Trophoblast cell (in vitro differentiated cells and primary cell): Measurements from ENCODE around the gene ACBD6.

Experiments used
- DNase-seq, 2 donors: peaks; one replicate each; pipeline ENCODE4 v3.0.0-alpha.2; 2016
- H2AFZ ChIP-seq: 2 replicates; pipeline ENCODE4 v1.6.1; 2013; ENCODE audit warnings: low read length, moderate library complexity, mild to moderate bottlenecking; ENCODE audit not compliant: insufficient read depth, poor library complexity
- H2AK5ac ChIP-seq: 2 replicates; pipeline ENCODE4 v1.6.1; 2013; ENCODE audit warnings: mild to moderate bottlenecking, low read length
- H2BK120ac ChIP-seq: 2 replicates; pipeline ENCODE4 v1.6.1; 2013; ENCODE audit warnings: low read length, mild to moderate bottlenecking, moderate library complexity; ENCODE audit not compliant: insufficient read depth, poor library complexity
- H2BK12ac ChIP-seq: 2 replicates; pipeline ENCODE4 v1.6.1; 2013; ENCODE audit warnings: mild to moderate bottlenecking, low read length, moderate library complexity
- H2BK5ac ChIP-seq: 2 replicates; pipeline ENCODE4 v1.6.1; 2013; ENCODE audit warnings: low read length, low read depth, moderate library complexity, mild to moderate bottlenecking; ENCODE audit not compliant: poor library complexity
- H3K14ac ChIP-seq: 2 replicates; pipeline ENCODE4 v1.6.1; 2013; ENCODE audit warnings: mild to moderate bottlenecking, low read length
- H3K18ac ChIP-seq: 2 replicates; pipeline ENCODE4 v1.6.1; 2013; ENCODE audit warnings: mild to moderate bottlenecking, low read length
- H3K23ac ChIP-seq: 2 replicates; pipeline ENCODE4 v1.6.1; 2013; ENCODE audit warnings: low read length
- H3K27ac ChIP-seq: 2 replicates; pipeline ENCODE4 v1.5.1; 2013; ENCODE audit warnings: low read depth, mild to moderate bottlenecking, inconsistent platforms, low read length, moderate library complexity
- H3K27me3 ChIP-seq: 2 replicates; pipeline ENCODE4 v1.6.1; 2013; ENCODE audit warnings: inconsistent platforms, mild to moderate bottlenecking, low read length, moderate library complexity; ENCODE audit not compliant: insufficient read depth
- H3K36me3 ChIP-seq, 2 experiments: 1 replicate in 1 of 2; 2 replicates in 1 of 2; pipeline ENCODE4 v1.6.1; 2013; ENCODE audit warnings: low read length in 2 of 2, mild to moderate bottlenecking in 2 of 2, moderate library complexity in 1 of 2; ENCODE audit not compliant: insufficient read depth in 2 of 2, control insufficient read depth in 1 of 2
- H3K4ac ChIP-seq: 2 replicates; pipeline ENCODE4 v1.6.1; 2013; ENCODE audit warnings: low read depth, mild to moderate bottlenecking, low read length, moderate library complexity
- H3K4me1 ChIP-seq, 2 experiments: 1 replicate in 1 of 2; 2 replicates in 1 of 2; pipeline ENCODE4 v1.6.1; 2013; ENCODE audit warnings: low read length in 2 of 2, mild to moderate bottlenecking in 2 of 2, moderate library complexity in 1 of 2; ENCODE audit not compliant: insufficient read depth in 2 of 2, control insufficient read depth in 1 of 2
- H3K4me2 ChIP-seq: 2 replicates; pipeline ENCODE4 v1.6.1; 2013; ENCODE audit warnings: inconsistent platforms, mild to moderate bottlenecking, low read length, moderate library complexity
- H3K4me3 ChIP-seq: 2 replicates; pipeline ENCODE4 v1.5.1; 2013; ENCODE audit warnings: mild to moderate bottlenecking, low read depth, low read length, inconsistent platforms
- H3K79me1 ChIP-seq: one replicate; pipeline ENCODE4 v1.6.1; 2013; ENCODE audit warnings: low read length
- H3K79me2 ChIP-seq: 2 replicates; pipeline ENCODE4 v1.6.1; 2013; ENCODE audit warnings: low read length, mild to moderate bottlenecking; ENCODE audit not compliant: control insufficient read depth, insufficient read depth, poor library complexity
- H3K9ac ChIP-seq: 2 replicates; pipeline ENCODE4 v1.6.1; 2013; ENCODE audit warnings: mild to moderate bottlenecking, low read length
- H3K9me3 ChIP-seq: 2 replicates; pipeline ENCODE4 v1.6.1; 2013; ENCODE audit warnings: low read depth, mild to moderate bottlenecking, control low read depth, inconsistent platforms, low read length; ENCODE audit not compliant: insufficient read depth
- H4K12ac ChIP-seq: 2 replicates; pipeline ENCODE4 v1.6.1; 2013; ENCODE audit warnings: low read depth, mild to moderate bottlenecking, low read length, moderate library complexity
- H4K8ac ChIP-seq: 2 replicates; pipeline ENCODE4 v1.6.1; 2013; ENCODE audit warnings: low read depth, mild to moderate bottlenecking, low read length, moderate library complexity
- H4K91ac ChIP-seq: one replicate; pipeline ENCODE4 v1.6.1; 2013; ENCODE audit warnings: low read depth, mild to moderate bottlenecking, low read length, moderate library complexity
- WGBS: extraction: QIAGEN DNeasy Blood & Tissue Kit; methylation state at CpG from one replicate; pipeline ENCODE4 v1.1.7; 2013; ENCODE audit warnings: missing lambda C conversion rate; ENCODE audit not compliant: insufficient read length, insufficient coverage; ENCODE audit errors: extremely low coverage; 5-methylcytosine and 5-hydroxymethylcytosine counted together

The ACBD6 gene

GRCh38 chr1:180387413-180387812, 115.0 kb downstream of the ACBD6 start:
- H3K4ac ChIP-seq = no peak overlapping the region
- no peak overlapping the region for H3K9ac ChIP-seq
- H3K4me2 ChIP-seq = no peak overlapping the region
- H3K4me3 ChIP-seq = no peak overlapping the region
- H3K18ac ChIP-seq = no peak overlapping the region
- no peak overlapping the region for H4K8ac ChIP-seq
- DNase-seq = no peak
- no peak overlapping the region for H3K23ac ChIP-seq
- no peak overlapping the region for H3K27ac ChIP-seq
- H2BK120ac ChIP-seq = no peak overlapping the region
- no peaks in the 10 kb centered on the region for H3K79me1 ChIP-seq
- H2BK12ac ChIP-seq = no peak overlapping the region
- no peak overlapping the region for H2AK5ac ChIP-seq
- no peak overlapping the region for H4K12ac ChIP-seq
- no peak overlapping the region for H2AFZ ChIP-seq
- H4K91ac ChIP-seq = no peak overlapping the region
- WGBS = no CpG with 5 or more reads among the region's 1 CpG
- H3K79me2 ChIP-seq = no peaks in the 10 kb centered on the region
- no peak overlapping the region for H2BK5ac ChIP-seq
- H3K27me3 ChIP-seq = no peaks in the 10 kb centered on the region
- no peaks in the 10 kb centered on the region for H3K9me3 ChIP-seq
- no peaks in the 10 kb centered on the region for H3K4me1 ChIP-seq
- no peak overlapping the region for H3K14ac ChIP-seq
- H3K36me3 ChIP-seq = no peaks in the 10 kb centered on the region

GRCh38 chr1:180386745-180387367, 115.5 kb downstream of the ACBD6 start:
- Histone ChIP-seq H2AK5ac (no peak overlapping the region), H2BK12ac (no peak overlapping the region), H3K4me1 (no peaks in the 10 kb centered on the region), H3K27me3 (no peaks in the 10 kb centered on the region), H3K9ac (no peak overlapping the region), H4K91ac (no peak overlapping the region), H3K23ac (no peak overlapping the region), H3K79me1 (no peaks in the 10 kb centered on the region), H3K4me3 (no peak overlapping the region), H2BK120ac (no peak overlapping the region), H4K12ac (no peak overlapping the region), H3K27ac (no peak overlapping the region), H3K18ac (no peak overlapping the region), H3K79me2 (no peaks in the 10 kb centered on the region), H2BK5ac (no peak overlapping the region), H3K36me3 (no peaks in the 10 kb centered on the region), H3K9me3 (no peaks in the 10 kb centered on the region), H3K4me2 (no peak overlapping the region), H2AFZ (no peak overlapping the region), H3K14ac (no peak overlapping the region), H4K8ac (no peak overlapping the region), H3K4ac (no peak overlapping the region)
- DNase-seq = no peak
- no CpG with 5 or more reads among the region's 4 CpGs for WGBS

GRCh38 chr1:180385144-180385543, 117.2 kb downstream of the ACBD6 start:
- H3K4ac ChIP-seq = no peak overlapping the region
- no peak overlapping the region for H3K23ac ChIP-seq
- no peak overlapping the region for H3K9ac ChIP-seq
- H3K4me2 ChIP-seq = no peak overlapping the region
- H3K79me2 ChIP-seq = no peaks in the 10 kb centered on the region
- no peak overlapping the region for H2AK5ac ChIP-seq
- no peaks in the 10 kb centered on the region for H3K9me3 ChIP-seq
- no peaks in the 10 kb centered on the region for H3K27me3 ChIP-seq
- no peak overlapping the region for H2BK12ac ChIP-seq
- H3K36me3 ChIP-seq = no peaks in the 10 kb centered on the region
- no peaks in the 10 kb centered on the region for H3K4me1 ChIP-seq
- DNase-seq = no peak
- no peak overlapping the region for H2AFZ ChIP-seq
- H3K4me3 ChIP-seq = no peak overlapping the region
- H4K91ac ChIP-seq = no peak overlapping the region
- H4K8ac ChIP-seq = no peak overlapping the region
- no peak overlapping the region for H2BK120ac ChIP-seq
- H4K12ac ChIP-seq = no peak overlapping the region
- H3K27ac ChIP-seq = no peak overlapping the region
- H3K18ac ChIP-seq = no peak overlapping the region
- no peaks in the 10 kb centered on the region for H3K79me1 ChIP-seq
- no peak overlapping the region for H2BK5ac ChIP-seq
- H3K14ac ChIP-seq = no peak overlapping the region

GRCh38 chr1:180384286-180385005, 117.9 kb downstream of the ACBD6 start:
- no peak overlapping the region for H4K12ac ChIP-seq
- no peak overlapping the region for H2BK120ac ChIP-seq
- H3K79me1 ChIP-seq = no peaks in the 10 kb centered on the region
- H3K9me3 ChIP-seq = peaks cover 3% of the 10 kb centered on the region
- H2AFZ ChIP-seq = no peak overlapping the region
- no peak for DNase-seq
- no peak overlapping the region for H3K9ac ChIP-seq
- no peak overlapping the region for H3K27ac ChIP-seq
- no peak overlapping the region for H3K23ac ChIP-seq
- no peak overlapping the region for H2AK5ac ChIP-seq
- H3K27me3 ChIP-seq = no peaks in the 10 kb centered on the region
- H2BK12ac ChIP-seq = no peak overlapping the region
- H3K14ac ChIP-seq = no peak overlapping the region
- no peak overlapping the region for H2BK5ac ChIP-seq
- H3K4me3 ChIP-seq = no peak overlapping the region
- H3K18ac ChIP-seq = no peak overlapping the region
- no peaks in the 10 kb centered on the region for H3K4me1 ChIP-seq
- H3K79me2 ChIP-seq = no peaks in the 10 kb centered on the region
- no peak overlapping the region for H3K4ac ChIP-seq
- H4K8ac ChIP-seq = no peak overlapping the region
- no peak overlapping the region for H3K4me2 ChIP-seq
- no CpG with 5 or more reads among the region's 3 CpGs for whole genome bisulfite sequencing
- no peak overlapping the region for H4K91ac ChIP-seq
- H3K36me3 ChIP-seq = no peaks in the 10 kb centered on the region
